NCI-H2196 (cell line): ENCODE data around the gene NR1H4.
"Not testable (repeated sequence)": the region's sequence is repeated elsewhere in the genome, so short reads cannot be mapped to it uniquely, and the experiment has no call there.

Experiments
- DNase-seq: peaks from one replicate; lab custom pipeline; 2025; ENCODE audit not compliant: unreplicated experiment; lab: John Stamatoyannopoulos, UW

The NR1H4 gene

DNA sequence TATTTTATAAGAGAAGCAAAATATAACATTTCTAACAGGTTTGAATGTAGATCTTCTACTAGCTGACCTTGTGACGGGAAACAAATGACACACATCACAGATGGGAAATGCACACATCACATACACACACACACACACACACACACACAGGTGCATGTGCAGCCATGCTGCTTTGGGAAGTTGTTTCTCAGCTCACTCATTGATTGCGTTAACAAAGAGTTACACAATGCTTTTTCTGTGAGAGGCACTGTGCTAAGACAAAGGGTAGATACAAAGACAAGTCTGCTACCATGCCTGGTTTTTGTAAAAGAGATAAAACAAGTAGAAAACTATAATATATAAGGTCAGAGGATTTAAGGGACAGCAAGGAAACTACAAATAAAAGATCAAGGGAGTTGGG lies 1.3 kb upstream of the NR1H4 start:
- no peak for DNase-seq

DNA sequence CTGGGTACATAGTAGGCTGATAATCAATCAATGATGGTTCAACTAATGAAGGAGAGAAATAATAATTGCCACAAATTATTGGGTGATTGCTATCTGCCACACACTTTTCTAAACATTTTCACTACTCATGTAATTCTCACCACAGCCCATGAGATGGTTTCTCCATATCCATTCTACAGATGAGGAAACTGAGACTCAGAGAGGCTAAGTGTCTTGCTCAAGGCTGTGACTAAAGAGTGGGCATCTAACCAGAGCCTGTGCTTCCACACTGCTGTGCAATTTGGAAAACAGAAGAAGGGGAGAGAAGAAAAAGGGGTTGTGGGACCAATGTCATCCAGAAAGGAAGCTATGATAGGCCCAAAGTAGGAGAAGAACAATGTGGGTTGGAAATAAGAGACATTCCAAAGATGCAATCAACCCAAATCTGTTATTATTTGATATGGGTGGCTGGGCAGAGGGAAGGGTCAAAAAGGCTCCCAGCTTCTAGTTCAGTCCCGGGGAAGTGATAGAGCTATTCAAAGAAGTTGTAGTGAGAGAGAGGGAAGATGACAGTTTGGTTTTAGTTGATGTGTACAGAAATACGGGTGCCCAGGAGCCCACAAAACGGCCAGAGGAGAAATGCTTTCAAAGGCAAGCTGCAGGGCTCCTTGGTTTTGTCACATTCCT lies 483 bp upstream of the NR1H4 start:
- DNase-seq = no peak

DNA sequence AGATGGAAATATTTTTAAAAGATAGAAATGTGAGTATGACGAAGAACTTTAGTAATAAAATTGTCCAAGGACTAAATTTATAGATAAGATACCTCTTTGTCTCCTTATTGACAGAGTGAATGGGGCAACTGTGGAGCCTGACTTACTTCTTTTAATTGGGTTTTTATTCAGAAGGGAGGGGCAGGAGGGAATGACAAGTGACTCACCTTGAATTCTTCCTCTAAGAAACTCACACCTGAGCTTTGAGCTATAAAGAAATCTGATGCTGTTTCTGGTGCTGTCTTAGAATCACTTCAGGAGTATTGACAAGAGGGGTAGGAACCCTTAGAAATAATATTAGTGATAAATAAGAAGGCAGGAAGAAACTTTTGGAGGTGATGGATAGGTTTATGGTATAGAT lies 951 bp downstream of the NR1H4 start:
- no peak for DNase-seq

DNA sequence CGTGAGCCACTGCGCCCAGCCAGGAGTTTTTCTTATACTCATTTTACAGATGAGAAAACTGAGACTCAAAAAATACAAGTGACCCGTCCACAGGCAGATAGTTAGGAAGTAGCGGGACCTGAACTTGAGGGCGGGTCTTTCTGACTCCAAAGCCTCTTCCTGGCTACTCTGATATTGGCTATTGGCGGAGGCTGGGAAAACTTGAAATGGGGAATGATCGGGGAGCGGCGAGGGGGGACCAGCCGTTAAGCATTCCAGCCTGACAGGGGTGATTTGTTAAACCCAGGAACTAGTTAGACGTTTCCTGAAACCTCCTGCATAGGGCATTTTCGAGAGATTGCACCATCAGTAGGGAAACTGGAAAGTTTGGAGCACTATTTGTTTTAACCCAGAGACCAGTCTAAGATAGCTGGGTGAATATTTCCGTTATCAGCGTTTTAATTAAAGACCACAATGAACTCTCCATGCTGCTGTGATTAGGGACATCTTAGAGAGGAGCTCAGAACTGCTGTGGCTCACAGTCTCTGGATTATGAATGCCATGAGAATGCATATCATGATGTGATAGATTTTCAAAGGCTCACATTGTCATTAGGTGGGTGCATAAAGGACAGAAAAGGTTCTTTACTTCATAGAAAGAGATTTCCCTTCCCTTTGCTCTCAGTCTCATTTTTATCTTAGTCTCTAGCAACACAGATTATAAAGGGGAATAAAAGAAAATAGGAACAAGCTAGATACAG lies 2.5 kb downstream of the NR1H4 start:
- no peak for DNase-seq

DNA sequence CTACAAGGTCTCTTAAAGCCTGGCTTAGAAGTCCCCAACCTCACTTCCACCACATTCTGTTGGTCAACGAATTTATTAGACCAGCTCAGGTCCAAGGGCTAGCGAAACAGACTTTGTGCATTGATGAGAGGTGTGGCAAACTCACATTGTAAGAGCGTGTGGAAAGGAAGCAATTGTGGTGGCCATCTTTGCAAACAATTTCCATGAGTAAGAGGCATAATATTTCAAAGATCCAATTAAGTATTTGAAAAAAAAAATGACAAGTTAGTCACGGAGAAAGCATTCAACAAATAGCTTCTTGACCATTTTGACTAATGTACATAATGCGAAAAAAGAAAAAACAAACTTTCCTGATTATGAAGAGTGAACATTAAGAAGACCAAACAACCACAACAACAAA lies 7.4 kb downstream of the NR1H4 start:
- DNase-seq = no peak

DNA sequence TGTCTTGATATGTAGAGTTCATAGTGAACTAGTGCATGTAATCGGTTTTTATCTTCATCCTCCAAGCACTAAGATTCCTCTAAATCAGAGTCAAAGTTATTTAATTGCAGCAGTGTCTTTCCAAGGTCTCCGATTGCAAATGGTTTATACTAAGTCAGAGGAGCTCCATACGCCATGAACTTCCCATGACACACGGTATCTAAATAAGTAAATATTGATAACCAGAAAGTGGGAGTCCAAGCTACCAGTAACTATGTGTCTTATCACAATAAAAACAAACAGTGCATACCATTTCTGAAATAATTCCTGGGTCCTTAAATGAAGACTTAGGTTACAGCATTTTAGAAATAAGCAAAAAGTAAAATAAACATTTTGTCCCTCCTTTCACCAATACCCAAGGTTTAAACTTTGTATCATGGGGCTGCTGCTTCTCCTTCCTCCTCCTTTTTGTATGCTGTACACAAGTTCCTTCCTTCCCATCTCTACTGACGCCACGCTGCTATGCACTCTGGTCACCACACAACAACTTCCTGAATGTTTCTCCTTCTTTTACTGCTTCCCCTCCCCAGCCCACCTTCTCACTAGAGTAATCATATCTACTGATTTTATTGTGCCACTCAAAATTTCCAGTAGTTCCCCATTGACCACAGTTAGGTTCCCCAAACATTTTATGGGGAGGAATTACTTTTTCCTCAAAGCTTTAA lies 10.7 kb downstream of the NR1H4 start:
- DNase-seq = no peak

DNA sequence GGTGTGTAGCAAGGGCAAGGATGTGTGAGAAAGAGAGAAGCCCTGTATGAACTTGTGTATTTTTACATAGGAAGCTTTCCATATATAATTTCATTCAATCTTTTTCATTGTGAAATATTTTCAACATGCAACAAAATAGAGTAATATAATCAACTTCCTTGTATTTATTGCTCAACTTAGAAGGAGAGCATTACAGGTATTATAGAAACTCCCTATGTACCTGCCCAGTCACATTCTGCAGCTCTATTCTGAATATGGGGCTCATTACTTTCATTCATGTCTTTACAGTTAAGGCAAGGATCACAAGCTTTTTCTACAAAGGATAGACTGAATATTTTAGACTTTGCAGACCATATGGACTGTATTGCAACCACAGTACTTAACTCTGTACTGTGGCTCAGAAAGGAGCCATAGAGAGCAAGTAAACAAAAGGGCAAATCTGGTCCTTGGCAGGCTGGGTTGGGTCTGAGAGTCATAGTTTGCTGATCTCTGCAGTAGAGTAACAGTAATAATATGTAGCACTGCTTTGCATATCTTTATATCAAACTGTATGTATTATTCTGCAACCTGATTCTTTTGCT lies 11.3 kb downstream of the NR1H4 start:
- DNase-seq = no peak

DNA sequence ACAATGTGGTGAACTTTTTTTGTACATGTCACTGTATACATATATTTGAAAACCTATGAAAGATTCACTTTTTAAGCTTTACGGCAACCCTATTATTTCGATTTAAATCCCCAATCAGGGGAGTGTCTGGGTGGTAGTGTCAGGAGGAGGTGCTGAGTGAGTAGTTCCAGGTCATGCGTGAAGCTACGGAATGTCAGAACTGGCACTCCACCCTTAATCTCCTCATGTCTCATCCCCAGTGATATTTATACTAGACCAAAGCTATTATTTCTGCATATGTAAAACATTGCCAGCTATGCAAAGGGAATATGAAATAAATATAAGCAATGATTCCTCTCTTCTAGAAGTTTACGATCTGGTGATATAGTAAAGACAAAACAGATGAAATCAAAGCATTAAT lies 12.3 kb downstream of the NR1H4 start:
- DNase-seq = no peak

DNA sequence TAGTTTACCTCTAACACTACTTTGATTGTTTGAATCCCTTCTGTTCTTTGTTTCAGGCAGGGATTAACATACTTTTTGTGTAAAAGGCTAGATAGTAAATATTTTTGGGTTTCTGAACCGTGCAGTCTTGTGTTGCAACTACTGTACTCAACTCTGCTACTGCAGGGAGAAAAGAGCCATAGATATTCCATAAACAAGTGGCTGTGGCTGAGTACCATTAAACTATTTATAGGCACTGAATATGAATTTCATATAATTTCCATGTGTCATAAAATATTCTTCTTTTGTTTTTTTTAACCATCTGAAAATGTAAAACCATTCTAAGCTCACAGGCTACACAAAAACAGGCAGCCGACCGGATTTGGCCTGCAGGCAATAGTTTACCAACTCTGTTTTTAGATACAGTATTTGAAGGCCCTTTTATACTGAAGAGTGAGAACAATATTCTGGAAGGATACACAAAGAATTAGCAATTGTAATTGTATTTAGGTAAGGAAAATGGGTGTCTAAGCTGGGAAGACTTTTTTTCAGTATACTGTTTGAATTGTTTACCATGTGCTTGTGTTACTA lies 15.7 kb downstream of the NR1H4 start:
- DNase-seq = no peak

DNA sequence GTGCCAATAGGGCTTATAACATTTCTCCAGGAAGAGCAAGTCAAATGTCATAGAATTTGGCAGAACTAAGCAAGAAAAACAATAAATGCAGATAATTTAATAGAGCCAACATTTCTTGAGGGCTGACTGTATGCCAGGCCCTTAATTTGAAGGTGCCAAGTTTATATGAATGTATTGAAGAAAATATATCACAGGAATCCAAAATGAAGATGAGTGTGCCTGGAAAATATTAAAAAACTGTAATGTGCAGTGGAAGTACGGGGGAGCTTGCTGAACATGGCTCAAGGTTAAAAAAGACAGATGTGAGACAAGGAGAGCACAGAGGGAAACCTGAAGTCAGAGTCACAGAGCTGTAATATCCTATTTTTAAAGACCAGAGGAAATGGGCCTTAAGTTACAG lies 16.4 kb downstream of the NR1H4 start:
- DNase-seq = no peak

DNA sequence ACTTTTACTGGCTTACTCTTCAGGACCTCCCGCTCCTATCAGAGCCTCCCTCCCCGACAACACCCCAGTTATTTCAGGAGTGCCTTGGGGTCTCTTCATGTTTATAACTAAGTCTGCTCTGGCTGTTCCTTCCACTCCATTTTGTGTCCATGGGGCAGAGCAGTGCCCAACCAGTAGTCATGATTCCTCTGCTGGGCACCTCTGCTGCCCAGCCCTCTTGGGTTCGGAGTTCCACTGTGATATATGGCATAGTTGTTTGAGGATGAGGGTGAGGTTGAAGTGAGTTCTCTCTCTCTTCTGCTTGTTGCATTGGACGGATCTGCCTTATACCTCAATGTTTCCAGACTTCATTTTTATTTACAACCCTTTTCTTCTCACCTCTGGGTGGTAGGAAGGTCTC lies 17.4 kb downstream of the NR1H4 start:
- no peak for DNase-seq

DNA sequence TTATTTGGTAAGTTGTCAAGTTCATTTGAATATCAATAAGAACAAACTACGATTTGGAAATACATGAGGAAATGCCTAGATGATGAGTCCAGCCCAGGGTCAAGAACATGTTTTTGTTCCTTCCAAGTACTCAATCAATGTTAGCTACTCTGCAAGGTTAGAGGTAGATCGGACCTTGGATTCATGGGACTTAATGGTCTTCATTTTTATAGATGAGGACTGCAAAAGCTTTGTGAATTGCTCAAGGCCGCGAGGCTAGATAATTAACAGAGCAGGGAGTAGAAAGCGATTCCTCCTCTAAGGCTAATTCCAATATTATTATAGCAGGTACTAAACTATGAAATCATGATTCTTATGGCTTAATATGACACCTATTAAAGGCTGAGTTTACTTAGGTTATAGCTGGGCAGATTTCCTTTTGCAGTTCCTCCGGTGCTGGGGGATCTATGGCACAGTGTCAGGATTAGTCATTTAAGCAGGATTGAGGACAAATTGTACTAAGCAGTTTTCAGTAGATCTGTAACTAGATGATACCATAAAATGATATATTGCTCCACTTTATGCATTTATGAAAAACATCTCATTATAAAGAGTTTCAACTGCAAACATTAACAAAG lies 19.8 kb downstream of the NR1H4 start:
- no peak for DNase-seq

DNA sequence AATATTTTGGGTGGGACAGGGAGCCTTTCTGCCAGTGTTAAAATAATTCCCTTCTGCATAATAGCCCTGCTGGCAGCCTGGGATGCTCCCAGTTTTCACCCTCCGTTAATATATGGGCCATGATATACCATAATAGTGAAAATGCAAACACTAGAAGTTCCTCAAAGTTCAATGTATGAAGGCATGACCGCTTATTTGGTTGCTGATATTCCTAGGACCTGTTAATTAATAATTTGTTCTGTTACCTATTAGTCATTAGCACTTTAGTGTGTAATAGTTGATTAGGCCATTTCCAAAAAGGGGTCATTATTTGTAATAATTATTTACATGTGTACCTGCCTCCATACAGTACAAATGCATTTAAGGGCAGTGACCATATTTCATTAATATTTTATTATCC lies 20.4 kb downstream of the NR1H4 start:
- no peak for DNase-seq

DNA sequence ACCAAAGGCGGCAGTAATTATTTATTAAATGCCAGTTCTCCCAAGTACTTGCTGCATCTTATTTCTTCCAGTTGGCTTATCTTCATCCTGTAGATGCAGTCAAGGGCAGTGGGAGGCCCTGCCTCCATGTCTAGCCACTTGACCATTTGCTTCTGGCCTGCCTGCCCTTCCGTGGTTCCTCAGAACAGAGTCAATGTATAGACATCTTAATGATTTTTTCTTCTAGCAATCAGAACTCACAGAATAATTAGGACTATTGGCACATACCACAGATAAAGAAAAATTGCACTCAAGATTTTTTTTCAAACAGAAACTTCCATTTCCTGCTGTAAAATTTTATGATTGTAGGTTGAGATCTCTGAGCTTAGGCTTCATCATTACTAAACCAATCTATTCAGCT lies 20.9 kb downstream of the NR1H4 start:
- no peak for DNase-seq

DNA sequence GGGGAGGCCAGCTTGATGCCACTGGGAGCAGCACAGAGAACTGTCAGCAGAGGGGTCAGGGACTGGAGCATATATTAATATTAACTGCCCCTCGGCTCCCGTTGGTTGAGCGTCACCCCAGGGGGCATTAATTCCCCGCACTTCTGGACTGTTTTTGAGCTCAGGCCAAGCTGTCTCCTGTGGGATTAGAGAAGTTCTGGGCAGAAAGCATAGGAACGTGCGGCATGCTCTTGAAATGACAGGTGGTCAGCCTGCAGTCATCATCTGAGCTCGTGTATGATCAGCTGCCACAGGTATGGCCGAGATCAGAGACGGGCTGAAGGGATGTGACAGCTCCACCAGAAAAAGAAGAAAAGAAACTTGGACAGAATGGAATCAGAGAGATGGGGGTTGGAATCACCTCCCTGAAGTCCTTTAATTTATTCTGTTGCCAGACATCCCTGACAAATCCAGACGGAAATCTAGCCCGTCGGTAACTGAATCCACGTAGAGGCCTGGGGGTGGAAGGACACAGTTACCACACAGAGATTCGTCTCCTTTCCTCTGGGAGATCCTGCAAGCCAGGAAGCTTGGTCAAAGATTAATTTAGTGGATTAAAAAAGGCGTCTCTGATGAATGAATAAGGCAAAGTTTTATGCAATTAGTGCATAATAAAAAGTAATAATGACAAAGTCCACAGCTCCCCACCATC lies 23.6 kb downstream of the NR1H4 start:
- DNase-seq = no peak

DNA sequence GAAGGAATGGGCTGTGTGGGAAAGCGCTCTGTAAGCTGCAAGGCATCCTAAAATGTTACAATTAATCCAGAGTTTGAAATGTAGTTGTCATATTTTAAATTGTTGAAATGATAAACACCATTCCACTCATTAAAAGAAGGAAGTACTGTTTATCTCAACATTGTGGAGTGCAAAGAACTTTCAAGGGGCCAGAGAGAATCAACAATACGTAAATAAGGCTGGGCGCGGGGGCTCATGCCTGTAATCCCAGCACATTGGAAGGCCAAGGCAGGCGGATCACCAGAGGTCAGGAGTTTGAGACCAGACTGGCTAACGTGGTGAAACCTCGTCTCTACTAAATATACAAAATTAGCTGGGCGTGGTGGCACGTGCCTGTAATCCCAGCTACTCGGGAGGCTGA lies 24.5 kb downstream of the NR1H4 start:
- DNase-seq = no peak

DNA sequence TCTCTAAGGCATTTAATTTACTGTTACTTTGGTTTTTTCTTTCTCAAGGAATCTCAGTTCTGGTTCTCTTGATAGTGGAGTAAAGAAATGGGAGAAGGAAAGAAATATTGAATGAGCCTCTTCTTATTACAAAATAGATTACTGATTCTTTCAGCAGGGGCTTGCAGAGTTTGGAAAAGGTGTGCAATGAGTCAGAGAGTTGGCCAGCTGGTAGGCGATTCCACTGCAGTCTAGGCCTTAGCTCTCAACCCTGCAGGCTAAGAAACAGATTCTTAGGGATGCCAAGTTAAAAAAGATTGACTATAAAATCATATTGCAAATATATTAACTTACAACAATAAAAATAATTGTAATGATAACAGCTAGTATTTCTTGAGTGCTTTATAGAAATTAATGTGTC lies 25.8 kb downstream of the NR1H4 start:
- no peak for DNase-seq

DNA sequence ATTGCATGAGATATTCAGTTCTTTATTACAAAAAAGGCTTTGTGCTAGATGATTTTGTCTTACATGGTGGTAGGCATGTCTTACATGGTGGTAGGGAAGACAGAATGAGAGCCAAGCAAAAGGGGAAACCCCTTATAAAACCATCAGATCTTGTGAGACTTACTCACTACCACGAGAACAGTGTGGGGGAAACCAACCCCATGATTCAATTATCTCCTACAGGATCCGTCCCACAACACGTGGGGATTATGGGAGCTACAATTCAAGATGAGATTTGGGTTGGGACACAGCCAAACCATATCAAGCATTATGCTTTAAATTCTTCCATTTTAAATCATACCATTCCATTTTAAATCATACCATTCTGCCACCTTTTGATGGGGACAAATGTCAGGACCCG lies 29.1 kb downstream of the NR1H4 start:
- DNase-seq = not testable (repeated sequence)

DNA sequence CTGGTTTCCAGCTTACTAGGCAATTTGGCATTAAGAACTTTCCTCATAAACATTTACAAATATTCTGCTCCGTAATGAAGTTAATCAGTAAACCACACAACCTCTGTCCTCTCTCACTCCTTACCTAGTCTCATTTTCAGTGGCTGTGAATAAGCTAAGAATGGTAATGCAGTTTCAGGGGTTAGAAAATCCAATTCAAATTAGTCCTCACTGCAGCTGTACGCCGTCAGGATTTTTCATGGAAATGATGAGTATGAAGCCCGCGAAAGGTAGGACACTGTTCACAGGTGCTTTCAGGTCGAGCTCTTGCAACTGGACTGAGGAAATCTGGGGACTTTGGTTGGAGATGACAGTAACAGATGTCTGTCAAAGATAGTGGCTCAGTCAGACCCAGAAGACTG lies 29.6 kb downstream of the NR1H4 start:
- DNase-seq = no peak

DNA sequence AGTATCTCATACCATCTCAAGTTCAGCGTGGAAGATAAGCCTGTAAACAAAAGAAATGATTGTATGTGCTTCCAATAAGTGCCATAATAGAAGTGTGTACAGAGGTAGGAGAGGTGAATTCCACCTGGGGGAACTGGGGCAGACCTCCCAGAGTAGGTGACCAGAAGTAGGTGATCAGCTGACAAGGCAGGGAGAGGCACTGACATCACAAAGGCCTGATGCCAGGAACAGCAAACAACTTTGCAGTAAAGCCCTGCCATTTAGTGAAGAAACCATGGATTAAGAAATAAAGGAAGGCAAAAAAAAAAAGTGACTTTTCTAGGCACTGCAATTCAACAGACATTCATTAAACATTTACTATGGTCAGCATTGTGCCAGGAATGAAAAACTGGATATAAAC lies 31.1 kb downstream of the NR1H4 start:
- no peak for DNase-seq

DNA sequence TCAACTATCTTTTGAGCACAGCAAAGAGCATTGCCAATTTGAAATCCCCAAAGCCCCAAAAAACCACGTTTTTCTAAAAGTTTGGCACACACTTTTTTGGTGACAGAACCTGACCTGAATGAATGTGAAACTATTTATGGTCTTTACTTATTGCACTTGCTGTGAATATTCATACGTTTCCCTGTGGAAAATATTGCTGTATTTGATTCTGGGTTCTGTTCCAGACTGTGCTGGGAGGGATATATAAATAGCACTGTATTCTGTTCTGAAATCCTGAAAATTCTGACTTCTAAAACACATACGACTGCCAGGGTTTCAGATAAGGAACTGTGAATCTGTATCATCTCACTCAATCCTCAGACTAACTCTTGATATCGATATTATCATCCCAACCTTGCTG lies 35.1 kb downstream of the NR1H4 start:
- DNase-seq = no peak
